SW 1271 (cell line): Measurements from ENCODE around the gene HS3ST1.

Source experiments
- DNase-seq, 2 experiments: peaks; one replicate each; lab custom pipeline; 2025; lab: John Stamatoyannopoulos, UW

Gene HS3ST1

DNA sequence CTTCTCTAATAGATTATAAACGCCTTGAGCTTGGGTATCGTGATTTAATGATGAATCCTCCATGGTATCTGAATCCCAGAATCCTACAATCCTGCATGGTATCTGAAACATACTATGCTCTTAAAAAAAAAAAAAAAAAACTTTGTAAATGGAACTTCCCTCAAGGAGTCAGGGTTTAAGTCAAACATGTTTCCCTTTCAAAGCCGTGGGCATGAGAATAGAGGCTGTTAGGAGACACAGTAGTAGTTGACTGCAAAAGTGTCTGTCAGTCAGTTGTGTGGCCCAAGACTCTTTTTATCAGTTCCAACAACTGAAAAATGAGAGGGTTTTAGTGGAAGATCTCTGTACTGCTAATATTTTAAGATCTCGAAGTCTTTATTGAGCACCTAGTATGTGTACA is 2.4 kb upstream of the HS3ST1 start:
- no peak for DNase-seq

DNA sequence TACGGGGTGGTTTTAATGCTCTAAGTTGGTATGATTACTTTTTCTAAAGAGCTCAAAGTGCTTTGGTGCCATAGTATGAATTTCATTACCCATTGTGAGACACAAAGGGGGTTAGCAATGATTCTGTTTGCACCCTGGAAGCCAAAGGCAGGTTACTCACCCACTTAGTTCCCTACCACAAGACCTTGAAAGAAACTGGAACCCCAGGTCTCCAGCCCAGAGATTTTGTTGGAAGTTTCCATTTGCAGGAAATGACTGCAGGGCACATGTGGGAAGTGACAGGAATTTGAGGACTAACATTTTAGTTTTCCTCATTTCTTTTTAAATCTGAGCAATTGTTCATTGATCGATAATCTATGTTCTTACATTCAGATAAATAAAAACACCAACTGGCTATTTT is 1.8 kb upstream of the HS3ST1 start:
- DNase-seq: no peak

DNA sequence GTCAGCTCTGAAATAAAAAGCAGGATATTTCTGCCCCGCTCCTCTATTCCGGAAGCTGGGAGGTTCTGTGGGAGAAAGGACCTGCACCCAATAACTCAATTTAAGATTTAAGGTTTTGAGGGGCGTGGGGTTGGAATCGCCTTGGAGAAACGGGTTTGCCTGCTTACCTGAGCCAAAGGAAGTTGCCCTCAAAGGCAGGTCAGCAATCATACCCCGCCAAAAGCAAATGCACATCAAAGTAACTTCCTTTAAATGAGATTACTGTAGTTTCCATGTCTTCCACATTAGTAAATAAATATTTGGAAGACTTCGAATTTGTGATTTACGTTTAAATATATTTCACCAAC is 978 bp upstream of the HS3ST1 start:
- no peak for DNase-seq

DNA sequence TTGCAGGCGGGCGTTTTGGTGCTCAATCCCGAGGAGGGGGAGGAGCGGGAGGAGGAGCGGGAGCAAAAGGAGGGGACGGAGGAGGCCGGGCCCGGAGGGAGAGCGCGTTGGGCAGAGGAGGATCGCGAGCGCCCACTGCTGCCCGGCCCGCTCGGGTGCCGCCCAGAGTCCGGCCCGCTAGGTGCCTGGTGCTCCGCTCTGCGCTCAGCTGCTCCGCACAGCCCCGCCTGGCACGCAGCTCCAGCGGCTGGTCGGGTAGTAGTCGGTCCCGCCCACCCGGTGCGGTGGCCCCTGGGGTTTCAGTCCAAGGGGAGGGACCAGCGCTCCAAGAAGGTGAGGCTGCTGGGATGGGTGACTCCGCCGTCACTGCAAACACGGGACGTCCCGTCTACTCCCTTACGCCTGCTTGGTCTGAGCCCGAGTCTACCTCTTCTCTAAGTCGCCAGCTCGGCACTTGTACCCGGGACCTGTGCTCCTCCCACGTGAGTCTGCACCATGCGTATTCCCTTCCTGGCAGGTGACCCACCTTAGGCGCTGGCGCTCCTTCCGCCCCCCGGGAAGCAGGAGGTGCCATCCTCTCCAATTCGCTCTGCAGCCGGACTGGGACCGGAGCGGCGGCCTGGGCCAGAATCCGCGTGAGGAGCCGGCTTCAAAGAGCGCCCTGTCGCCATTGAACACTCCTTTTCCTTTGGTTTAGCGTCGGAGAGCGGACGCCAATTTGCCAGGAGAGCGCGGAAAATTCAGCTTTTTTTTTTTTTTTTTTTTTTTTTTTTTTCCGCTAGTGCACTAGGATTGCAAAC is 405 bp upstream of the HS3ST1 start:
- DNase-seq: peak; percentile 47 to 81

DNA sequence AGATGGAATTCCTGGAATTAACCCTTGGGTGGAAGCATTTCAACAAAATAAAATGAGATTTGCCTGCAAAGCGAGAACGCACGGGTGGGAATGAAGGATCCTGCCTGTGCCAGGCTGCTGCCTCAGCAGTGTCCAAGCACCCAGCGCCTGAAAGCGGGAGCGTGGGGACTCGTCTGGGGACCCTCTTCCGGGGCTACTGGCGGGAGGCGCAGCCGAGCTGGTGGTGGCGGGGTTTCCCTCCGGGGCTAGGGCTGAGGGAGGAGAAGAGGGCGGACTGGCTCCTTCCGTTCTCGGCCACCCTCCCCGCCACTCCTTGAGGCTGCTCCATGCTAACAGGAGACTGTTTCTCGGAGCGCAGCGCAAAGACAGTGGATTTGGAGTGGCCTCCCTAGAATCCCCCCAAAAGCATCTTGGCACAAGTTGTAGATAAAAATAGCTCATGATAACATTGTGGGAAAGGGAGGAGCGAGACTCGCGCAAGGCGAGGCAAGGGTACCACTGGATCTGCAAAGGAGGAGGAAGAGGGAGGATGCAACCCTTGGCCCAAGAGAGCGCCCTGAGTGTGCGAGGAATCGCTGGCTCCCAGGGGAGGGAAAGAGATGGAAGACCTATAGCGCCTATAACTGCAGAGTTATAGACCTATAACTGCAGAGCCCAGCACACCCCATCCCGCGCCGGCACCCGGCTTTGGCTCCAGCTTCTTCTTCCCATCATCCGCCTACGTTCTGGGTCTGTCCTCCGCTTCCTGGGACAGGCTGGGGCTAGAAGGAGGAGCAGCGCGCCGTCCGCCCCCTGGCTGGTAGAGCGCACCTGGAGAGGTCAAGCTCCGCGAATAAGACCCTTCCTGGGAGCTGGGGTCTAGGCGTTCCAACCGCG is 1.3 kb downstream of the HS3ST1 start:
- no peak for DNase-seq

DNA sequence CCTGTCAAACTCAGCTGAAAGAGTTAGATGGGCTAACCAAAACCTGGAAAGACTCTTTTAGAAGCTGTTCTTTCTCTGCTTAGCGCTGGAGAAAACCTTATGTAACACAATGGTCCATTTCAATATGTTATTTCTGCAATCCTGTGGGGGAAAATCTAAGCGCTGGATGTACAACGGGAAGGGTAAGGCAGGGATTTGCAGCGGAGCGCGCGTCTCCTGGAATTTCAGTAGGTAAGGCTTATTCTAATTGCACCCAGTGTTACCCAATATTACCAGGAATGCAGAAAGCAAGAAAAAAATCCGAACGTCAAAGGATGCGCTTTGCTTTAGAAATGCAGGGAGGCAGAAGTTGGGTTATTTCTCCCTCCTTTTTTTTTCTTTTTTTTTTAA is 2.0 kb downstream of the HS3ST1 start:
- DNase-seq: no peak

DNA sequence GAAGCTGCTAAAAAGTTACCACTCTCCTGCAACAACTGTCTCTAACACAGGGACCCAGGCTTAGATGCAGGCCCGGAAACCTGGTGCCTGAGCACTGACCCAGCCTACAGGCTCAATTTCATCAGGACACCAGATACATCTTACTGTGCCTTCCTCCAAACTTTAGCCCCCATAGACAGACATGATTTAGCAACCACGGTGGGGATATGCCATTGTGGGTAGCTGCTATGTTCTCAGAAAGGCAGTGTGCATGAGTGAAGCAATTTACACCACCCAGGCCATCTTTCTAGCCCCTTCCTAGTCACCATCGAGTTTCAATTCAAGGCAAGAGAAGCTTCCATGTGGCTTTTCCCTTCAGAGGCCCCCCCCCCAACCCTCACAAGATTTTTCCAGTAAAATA is 2.7 kb downstream of the HS3ST1 start:
- no peak for DNase-seq

DNA sequence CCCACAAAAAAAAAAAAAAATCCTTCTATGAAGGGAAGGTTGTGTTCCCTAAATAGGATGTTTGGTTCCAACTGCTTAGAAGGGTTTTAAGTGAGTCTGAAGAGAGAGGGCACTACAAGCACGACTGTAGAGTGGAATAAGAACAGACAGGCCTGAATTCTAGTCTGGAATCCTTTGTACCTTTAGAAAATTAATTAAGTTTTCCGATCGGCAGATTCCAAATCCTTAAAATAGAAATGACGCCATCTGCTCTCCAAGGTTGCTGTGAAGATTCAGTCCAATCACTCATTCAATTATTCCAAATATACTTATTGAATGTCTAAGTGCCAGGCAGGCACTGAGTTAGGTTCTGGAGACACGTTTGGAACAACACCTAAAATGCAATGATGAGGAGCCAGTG is 3.8 kb downstream of the HS3ST1 start:
- DNase-seq: no peak

DNA sequence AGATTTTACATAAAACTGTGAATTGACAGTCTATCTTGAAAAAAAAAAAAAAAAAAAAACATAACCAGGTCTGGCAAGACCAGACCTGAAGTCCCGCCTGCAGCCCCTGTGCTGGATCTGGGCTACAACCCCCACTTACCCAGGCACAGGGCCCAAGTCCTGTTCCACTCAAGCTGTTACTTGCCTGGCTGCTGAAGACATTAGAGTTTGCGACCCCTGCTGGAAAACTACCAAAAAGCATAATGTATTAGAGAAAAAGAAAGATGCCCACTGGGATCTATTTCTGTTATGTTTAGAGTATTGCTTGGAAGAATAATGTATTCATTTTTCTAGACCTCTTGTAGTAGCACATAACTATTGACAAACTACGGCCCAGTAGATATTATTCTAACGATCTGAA is 4.7 kb downstream of the HS3ST1 start:
- peak in 1 of 2 experiments; percentile 20 for DNase-seq

DNA sequence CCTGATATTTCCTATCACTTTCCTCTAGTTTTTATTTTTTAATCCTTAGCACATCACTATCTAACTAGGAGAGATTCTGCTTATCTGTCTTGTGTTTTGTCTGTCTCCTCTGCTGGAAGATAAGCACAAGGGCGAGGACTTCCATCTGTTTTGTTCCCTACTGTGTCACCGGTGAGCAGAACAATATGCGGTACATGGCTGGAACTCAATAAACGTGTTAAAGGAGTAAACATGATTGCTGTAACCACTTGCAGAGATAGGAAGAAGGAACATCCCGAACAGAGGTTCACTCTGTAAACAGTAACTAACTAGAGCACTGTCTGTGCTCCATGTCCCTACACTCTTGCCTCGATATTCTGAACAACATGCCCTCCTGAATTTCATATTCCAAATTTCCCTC is 5.2 kb downstream of the HS3ST1 start:
- DNase-seq: no peak

DNA sequence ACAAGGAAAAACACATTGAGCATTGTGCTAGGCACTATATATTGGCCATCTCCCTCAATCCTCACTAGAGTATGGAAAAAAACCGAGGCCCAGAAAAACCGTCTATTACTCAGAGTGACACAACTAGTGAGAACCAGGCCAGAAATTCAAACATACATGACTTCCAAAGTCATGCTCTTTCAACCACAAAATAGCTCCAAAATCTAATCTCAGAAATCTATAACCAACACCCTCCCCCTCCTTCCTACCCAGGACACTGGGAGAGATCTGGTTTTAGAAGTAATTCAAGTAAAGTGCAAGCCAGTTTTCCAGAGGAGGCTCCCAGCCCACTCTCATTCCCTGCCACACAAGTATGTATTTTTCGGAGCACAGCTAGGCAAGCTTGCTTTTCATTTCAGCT is 7.6 kb downstream of the HS3ST1 start:
- no peak for DNase-seq

DNA sequence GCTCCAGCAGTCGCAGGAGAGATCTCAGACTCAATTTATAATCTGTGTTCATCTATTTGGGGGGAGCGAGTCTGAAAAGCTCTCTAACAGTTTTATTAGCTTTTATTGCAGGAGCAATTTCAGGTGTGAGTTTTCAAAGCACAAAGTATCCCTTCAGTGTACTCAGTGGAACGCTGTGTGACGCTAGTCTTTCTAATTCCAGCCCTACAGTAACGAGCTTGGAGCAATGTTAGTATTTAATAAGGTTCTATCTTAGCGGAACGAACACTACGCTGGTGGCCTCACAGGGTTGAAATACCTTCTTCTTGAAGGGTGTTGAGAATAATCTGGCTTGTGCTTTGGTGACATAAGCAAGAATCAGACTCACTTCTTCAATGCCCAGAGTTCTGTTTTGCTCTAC is 8.4 kb downstream of the HS3ST1 start:
- DNase-seq: no peak

DNA sequence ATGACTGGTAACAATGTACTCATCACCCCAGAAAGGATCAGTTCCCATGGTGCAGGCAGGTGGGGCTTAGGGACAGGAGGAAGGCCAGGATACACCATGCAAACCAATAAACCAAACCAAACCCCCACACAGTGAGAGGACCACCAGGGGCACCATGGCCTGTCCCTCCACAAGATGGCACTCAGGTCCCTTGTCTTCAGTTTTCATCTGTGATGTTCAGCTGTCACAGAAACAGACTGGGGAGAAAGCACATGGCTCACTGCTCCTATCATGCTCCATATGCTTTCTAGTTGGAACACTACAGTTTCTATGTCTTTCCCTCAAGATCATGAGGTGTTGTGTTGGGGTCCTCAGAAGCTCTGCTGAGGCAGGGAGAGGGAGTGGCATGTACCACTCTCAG is 10.1 kb downstream of the HS3ST1 start:
- no peak for DNase-seq

DNA sequence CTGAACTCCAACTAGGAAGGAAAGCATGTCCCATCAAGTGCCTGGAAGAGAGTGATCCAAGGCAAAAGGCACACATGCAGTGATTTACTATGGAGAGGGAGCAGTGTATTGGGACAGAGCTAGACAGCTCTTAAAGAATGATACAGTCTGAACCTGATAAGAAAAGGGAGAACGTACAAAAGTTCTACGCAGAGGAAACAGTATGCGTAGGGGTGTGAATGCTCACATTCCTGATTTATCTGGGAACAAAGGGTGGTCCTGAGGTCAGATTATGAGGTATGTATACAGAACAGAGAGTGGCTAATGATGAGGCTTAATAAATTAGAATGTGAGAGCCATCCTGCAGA is 12.0 kb downstream of the HS3ST1 start:
- no peak for DNase-seq

DNA sequence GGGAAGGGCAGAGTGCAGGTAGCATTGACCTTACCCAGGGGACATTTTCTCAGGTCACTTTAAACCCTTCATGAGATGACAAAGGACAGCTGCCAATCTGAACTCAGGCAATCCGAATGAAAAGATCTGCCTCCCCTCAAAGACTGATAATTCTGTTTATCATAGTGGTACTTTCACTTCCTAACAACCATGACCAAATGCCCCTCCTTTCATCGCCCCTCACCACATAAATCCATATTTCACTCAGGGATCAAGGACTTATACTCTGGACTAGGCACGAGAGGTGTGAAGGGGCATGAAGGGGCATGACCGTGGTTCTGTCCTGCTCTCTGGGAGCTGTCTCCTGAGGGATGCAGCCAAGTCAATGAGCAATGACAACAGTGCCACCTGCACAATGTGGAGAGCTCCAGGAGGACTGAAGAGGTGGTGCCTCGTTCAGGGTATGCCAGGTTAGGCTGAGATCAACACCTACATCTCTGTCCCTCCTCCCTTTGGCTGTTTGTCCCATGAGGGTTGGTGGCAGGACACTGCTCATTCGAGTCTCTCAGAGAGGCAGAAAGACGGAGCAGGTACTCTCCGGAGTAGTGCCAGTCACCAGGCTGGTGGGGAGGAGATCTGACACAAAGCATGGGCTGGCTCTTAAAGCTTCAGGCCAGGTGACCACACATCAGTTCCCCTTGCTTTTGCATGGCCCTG is 12.5 kb downstream of the HS3ST1 start:
- no peak for DNase-seq

DNA sequence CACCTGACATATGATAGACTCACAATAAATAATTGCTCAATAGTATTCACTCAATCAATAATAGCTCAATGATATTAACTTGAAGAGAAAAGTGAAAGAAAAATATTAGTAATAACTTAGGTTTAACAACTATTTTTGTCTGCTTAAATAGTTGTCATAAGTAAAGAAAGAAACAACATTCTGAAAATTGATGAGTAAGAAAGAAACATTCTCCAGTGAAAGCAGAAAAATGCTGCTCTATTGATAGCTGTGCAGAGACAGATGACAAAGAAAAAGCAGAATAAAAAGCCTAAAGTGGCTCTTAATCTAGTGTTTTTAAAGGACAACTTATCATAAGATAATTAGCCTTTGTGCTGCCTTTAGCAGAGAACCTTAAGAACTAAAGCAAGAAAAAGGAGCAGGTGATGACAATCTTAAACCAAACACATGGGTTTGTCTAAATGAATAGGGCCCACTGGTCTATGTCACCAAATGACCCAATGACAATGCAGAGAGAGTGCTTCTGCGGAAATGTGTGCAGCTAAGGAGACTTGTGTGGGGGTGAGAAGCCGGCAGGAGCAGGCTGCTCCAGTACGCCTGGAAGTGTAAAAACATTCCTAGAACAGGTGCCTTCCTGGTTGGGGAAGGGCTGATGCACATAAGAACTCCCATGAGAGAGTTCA is 13.2 kb downstream of the HS3ST1 start:
- DNase-seq: no peak

DNA sequence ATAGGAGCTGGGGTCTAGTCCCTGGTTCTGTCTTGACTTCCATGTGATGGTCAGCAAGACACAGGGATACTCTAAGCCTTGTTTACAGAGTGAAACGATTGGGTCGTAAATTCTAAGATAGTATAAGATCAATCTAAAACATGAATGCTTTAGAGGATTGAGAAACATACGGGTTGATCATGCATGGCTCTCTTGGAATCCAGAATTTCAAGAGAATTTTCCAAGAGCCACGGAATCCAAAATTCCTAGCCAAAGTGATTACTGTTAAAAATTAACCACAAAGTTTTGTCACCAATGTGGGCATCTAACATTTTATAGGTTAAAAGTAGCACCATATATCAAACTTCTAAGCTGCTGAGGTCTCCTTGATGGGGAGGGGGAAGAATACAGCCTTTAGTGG is 16.5 kb downstream of the HS3ST1 start:
- no peak for DNase-seq

DNA sequence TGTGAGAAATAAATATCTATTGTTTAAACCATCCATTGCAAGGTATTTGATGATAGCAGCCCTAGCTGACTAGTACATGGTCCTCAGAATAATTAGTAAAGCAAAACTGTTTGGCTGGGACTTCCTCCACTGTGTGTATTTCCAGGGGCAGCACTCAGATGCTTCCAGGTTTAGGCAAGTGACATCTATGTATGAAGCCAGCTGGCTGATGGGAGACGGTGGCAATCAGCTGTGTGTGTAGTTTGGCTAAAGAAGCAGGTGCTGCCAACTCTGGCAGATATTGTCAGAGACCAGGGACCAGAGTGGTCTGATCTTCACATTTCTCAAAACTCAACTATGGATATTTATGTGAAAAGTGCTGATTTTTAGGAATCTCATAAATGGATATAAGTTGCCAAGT is 19.1 kb downstream of the HS3ST1 start:
- DNase-seq: no peak

DNA sequence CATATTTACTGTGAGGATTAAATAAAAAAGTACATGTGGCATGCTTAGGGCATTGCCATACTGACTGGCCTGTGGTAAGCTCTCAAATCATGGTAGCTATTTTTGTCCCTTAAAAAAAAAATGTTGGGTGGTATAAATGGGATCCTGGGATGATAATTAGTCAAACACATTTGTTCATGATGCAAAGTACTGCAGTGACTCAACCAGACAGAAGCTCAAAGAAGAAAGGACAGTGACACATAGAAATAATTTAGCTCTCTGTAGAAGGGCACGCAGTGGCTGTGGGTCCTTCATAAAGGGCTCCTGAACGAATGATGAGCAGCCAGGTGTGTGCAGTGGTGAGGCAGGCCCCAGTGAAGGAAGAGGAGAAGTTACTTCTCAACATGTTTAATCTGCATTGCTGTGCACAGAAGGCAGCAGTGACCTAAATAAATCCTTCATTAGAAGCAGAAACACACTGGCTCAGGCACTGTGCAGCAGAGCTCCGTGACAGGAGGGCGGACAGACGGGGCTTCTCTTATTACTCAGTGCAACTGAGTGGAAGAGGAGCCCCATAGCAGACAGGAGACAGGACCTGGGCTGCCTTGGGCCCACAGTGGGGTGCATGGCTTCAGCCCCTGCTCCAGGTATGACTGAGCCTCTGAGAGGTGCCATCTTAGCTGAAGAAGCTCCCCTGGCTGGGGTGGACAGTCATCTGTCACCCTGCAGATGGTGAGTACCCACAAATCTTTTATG is 20.3 kb downstream of the HS3ST1 start:
- no peak for DNase-seq

DNA sequence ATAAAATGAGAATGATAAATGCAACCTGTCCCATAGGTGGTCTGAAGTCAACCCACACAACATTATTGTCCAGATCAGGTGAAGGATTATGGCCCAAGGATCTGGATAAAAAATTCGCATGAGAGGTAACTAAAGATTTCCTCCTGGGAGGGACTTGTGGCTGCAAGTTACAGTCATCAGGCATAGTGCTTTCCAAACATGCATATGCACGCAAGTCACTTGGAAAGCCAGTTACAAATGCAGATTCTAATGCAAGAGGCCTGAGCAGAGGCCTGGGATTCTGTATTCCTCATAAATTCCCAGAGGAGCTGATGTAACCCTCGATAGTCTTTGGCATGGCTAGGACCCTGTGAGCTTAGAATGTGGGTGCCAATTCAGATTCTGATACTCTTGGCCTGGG is 21.1 kb downstream of the HS3ST1 start:
- no peak for DNase-seq

DNA sequence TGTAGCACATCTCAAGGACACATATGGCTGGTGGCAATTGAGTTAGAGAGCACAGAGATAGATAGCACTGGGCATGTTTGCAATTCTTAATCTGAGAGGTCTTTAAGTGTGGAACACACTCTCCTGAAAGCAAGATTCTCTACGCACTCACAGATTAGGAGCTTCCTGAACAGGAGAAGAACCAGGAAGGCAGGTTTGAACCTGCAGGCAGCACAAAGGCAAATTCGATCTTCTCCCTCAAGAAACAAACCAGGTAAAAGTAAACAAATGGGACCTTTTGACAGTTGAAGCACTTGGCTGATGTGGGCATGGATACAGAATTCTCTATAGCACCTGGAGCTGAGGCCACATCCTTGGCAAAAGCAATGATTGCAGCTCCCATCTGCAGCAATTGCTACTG is 24.3 kb downstream of the HS3ST1 start:
- DNase-seq: no peak

DNA sequence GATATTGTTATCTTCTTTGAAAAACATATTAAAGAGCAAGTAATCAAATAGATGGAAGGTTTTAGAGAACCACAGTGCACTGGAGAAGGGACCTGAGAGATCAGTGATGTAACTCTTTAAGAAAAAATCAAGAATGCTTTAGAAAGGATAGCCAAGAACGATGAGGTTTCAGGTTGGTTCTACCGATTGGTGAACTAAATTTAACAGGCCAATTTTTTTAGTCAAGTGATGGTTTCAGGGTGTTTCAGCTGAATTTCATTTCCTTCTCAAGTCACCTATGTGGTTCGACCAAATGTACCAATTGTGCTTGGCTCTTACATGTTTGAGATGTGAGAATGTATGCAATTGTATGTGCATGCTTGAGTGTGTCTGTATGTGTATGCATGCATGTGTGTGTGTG is 26.5 kb downstream of the HS3ST1 start:
- no peak for DNase-seq
